ENCODE measurements around the gene GHRHR. TPM values are rescaled to one million over a fixed set of nuclear protein-coding genes. Genes with fewer than 3 reads are reported as not detected.

The GHRHR gene
- polyA plus RNA-seq, 1 donor from 2014 or later: not detected

- Histone ChIP-seq H3K9ac (ENCODE audit: low read length) (no peak overlapping the region), H3K27ac (ENCODE audit: low read length) (no peak overlapping the region), H3K9me3 (ENCODE audit: low read length) (no peaks in the 10 kb centered on the region), H4K20me1 (ENCODE audit: insufficient read depth) (no peaks in the 10 kb centered on the region), H3K4me2 (ENCODE audit: low read length) (no peak overlapping the region), H3K79me2 (replicated peaks; ENCODE audit: insufficient read depth, low read length) (no peaks in the 10 kb centered on the region), H3K27me3 (ENCODE audit: insufficient read depth, low read depth, low read length) (no peaks in the 10 kb centered on the region), H2AFZ (ENCODE audit: low read depth, low read length) (no peak overlapping the region), H3K4me3 (ENCODE audit: low read length) (no peak overlapping the region), H3F3A (ENCODE audit: insufficient read depth, low read length, poor library complexity, severe bottlenecking) (no peaks in the 10 kb centered on the region), H3K9me2 (ENCODE audit: insufficient read depth, low read length) (no peaks in the 10 kb centered on the region), H3K36me3 (ENCODE audit: insufficient read depth, low read length) (no peaks in the 10 kb centered on the region)
- no peak for TF ChIP-seq CTCF (IDR thresholded peaks at IDR 0.05; ENCODE audit: poor library complexity, severe bottlenecking)
- no peak for TF ChIP-seq SMC3 (conservative IDR thresholded peaks at IDR 0.05; ENCODE audit: poor library complexity)
- TF ChIP-seq POLR2AphosphoS5 (IDR thresholded peaks at IDR 0.05): no peak
- no peak for TF ChIP-seq EP300 (conservative IDR thresholded peaks at IDR 0.05; ENCODE audit: poor library complexity, severe bottlenecking)
- no peak for TF ChIP-seq TAF1 (IDR thresholded peaks at IDR 0.05; ENCODE audit: low read depth)
- no peak for TF ChIP-seq EZH2 (IDR thresholded peaks at IDR 0.05; ENCODE audit: borderline replicate concordance, insufficient read depth, low read length, poor library complexity, severe bottlenecking)
- TF ChIP-seq RAD21 (conservative IDR thresholded peaks at IDR 0.05): no peak
- no peak for TF ChIP-seq REST (IDR thresholded peaks at IDR 0.05; ENCODE audit: borderline replicate concordance)
- no peak for TF ChIP-seq MXI1 (conservative IDR thresholded peaks at IDR 0.05; ENCODE audit: poor library complexity, severe bottlenecking)
Measured at GRCh38 chr7:30974605-30975255, 11.0 kb downstream of the GHRHR start.

GRCh38 chr7:30975256-30975899 is 11.6 kb downstream of the GHRHR start:
- Histone ChIP-seq H3K27me3 (ENCODE audit: insufficient read depth, low read depth, low read length) (no peaks in the 10 kb centered on the region), H3K9me2 (ENCODE audit: insufficient read depth, low read length) (no peaks in the 10 kb centered on the region), H3K4me2 (ENCODE audit: low read length) (no peak overlapping the region), H3K9me3 (ENCODE audit: low read length) (no peaks in the 10 kb centered on the region), H3K36me3 (ENCODE audit: insufficient read depth, low read length) (no peaks in the 10 kb centered on the region), H4K20me1 (ENCODE audit: insufficient read depth) (no peaks in the 10 kb centered on the region), H3K27ac (ENCODE audit: low read length) (no peak overlapping the region), H3K79me2 (replicated peaks; ENCODE audit: insufficient read depth, low read length) (no peaks in the 10 kb centered on the region), H3K4me3 (ENCODE audit: low read length) (no peak overlapping the region), H3F3A (ENCODE audit: insufficient read depth, low read length, poor library complexity, severe bottlenecking) (no peaks in the 10 kb centered on the region), H2AFZ (ENCODE audit: low read depth, low read length) (no peak overlapping the region), H3K9ac (ENCODE audit: low read length) (no peak overlapping the region)
- no peak for TF ChIP-seq POLR2AphosphoS5 (IDR thresholded peaks at IDR 0.05)

Measured in neural cell (in vitro differentiated cells).